ENCODE data around the gene TPMT.

The TPMT gene

GRCh38 chr6:18154507-18155149 is at the start of gene TPMT:
TSS of gene TPMT (minus strand) at chr6:18155077. CDS start at chr6:18149127, 5,950 bp downstream.
- H3K27ac ChIP-seq: peak within 1 kb of the TSS; percentile 80 to 94

GRCh38 chr6:18203786-18204185 is 48.9 kb upstream of the TPMT start:
- TF ChIP-seq CTCF (IDR thresholded peaks at IDR 0.05): no peak
- no peak for DNase-seq (ENCODE audit: low spot score)
- H3K27ac ChIP-seq: no peak overlapping the region
- H3K4me3 ChIP-seq: no peak overlapping the region

More at GRCh38 chr6:18154507-18155149, at the start of gene TPMT:
- no peak for DNase-seq (ENCODE audit: low spot score)
- TF ChIP-seq CTCF (IDR thresholded peaks at IDR 0.05): no peak
- H3K4me3 ChIP-seq: peak within 1 kb of the TSS; percentile 97

GRCh38 chr6:18192026-18192425 is 37.1 kb upstream of the TPMT start:
- H3K27ac ChIP-seq: no peak overlapping the region

GRCh38 chr6:18189196-18189595 is 34.3 kb upstream of the TPMT start:
- no peak for TF ChIP-seq CTCF (IDR thresholded peaks at IDR 0.05)
- Histone ChIP-seq H3K4me3 (no peak overlapping the region), H3K27ac (no peak overlapping the region)
- no peak for DNase-seq (ENCODE audit: low spot score)

More at GRCh38 chr6:18192026-18192425, 37.1 kb upstream of the TPMT start:
- no peak for DNase-seq (ENCODE audit: low spot score)
- no peak overlapping the region for H3K4me3 ChIP-seq
- no peak for TF ChIP-seq CTCF (IDR thresholded peaks at IDR 0.05)

GRCh38 chr6:18187701-18188100 is 32.8 kb upstream of the TPMT start:
- H3K4me3 ChIP-seq: no peak overlapping the region
- no peak for TF ChIP-seq CTCF (IDR thresholded peaks at IDR 0.05)
- no peak overlapping the region for H3K27ac ChIP-seq
- DNase-seq (ENCODE audit: low spot score): no peak

- no peak for DNase-seq (ENCODE audit: low spot score)
- TF ChIP-seq CTCF (IDR thresholded peaks at IDR 0.05): no peak
- Histone ChIP-seq H3K27ac (no peak overlapping the region), H3K4me3 (no peak overlapping the region)
These were observed 31.8 kb upstream of the TPMT start for GRCh38 chr6:18186540-18187250.

- H3K4me3 ChIP-seq: no peak overlapping the region
- no peak for DNase-seq (ENCODE audit: low spot score)
- TF ChIP-seq CTCF (IDR thresholded peaks at IDR 0.05): no peak
- H3K27ac ChIP-seq: no peak overlapping the region
These were observed 31.2 kb upstream of the TPMT start for GRCh38 chr6:18186033-18186432.

All from coronary artery (tissue), 2 donors.